Mesenchymal stem cell (in vitro differentiated cells and primary cell): ENCODE measurements around the gene ETS1.
A peak's percentile ranks its signal among the peaks of the same experiment; 100 is the strongest.

Experiments
- DNase-seq: peaks from one replicate; pipeline ENCODE4 v3.0.0-alpha.2; 2013
- H2AFZ ChIP-seq: one replicate; pipeline ENCODE4 v1.6.1; 2013; ENCODE audit warnings: low read depth, mild to moderate bottlenecking, control low read depth, inconsistent platforms, low read length, moderate library complexity
- H2AK5ac ChIP-seq: 2 replicates; pipeline ENCODE4 v1.6.1; 2013; ENCODE audit warnings: low read length, moderate library complexity, mild to moderate bottlenecking, inconsistent platforms; ENCODE audit not compliant: severe bottlenecking
- H2BK120ac ChIP-seq: one replicate; pipeline ENCODE4 v1.6.1; 2013; ENCODE audit warnings: low read depth, mild to moderate bottlenecking, inconsistent platforms, low read length, moderate library complexity
- H2BK12ac ChIP-seq, 2 experiments: one replicate each; pipeline ENCODE4 v1.6.1; 2013; ENCODE audit warnings: inconsistent platforms in 2 of 2, low read length in 2 of 2, mild to moderate bottlenecking in 2 of 2, moderate library complexity in 2 of 2, control low read depth in 1 of 2
- H2BK15ac ChIP-seq: one replicate; pipeline ENCODE4 v1.6.1; 2013; ENCODE audit warnings: mild to moderate bottlenecking, low read depth, inconsistent platforms; ENCODE audit not compliant: poor library complexity, severe bottlenecking
- H2BK5ac ChIP-seq: 2 replicates; pipeline ENCODE4 v1.6.1; 2013; ENCODE audit warnings: low read depth, mild to moderate bottlenecking, low read length, control low read depth, inconsistent platforms; ENCODE audit not compliant: poor library complexity, severe bottlenecking
- H3K14ac ChIP-seq, 2 experiments: one replicate each; pipeline ENCODE4 v1.6.1; 2013; ENCODE audit warnings: inconsistent platforms in 2 of 2, low read length in 2 of 2, control low read depth in 1 of 2, mild to moderate bottlenecking in 1 of 2, moderate library complexity in 1 of 2
- H3K18ac ChIP-seq, 2 experiments: one replicate each; pipeline ENCODE4 v1.6.1; 2013; ENCODE audit warnings: inconsistent platforms in 2 of 2, low read length in 2 of 2, control low read depth in 1 of 2, low read depth in 1 of 2, mild to moderate bottlenecking in 1 of 2
- H3K23ac ChIP-seq, 2 experiments: one replicate each; pipeline ENCODE4 v1.6.1; 2013; ENCODE audit warnings: inconsistent platforms in 2 of 2, low read length in 2 of 2, mild to moderate bottlenecking in 2 of 2, moderate library complexity in 2 of 2, control low read depth in 1 of 2
- H3K27ac ChIP-seq: 2 replicates; pipeline ENCODE4 v1.5.1; 2013; ENCODE audit warnings: mild to moderate bottlenecking, moderate library complexity, low read length, control low read depth, inconsistent platforms; ENCODE audit not compliant: poor library complexity, severe bottlenecking
- H3K27me3 ChIP-seq, 2 experiments: 2 replicates each; pipeline versions ENCODE4 v1.6.1 to v1.7.0; 2013; ENCODE audit warnings: low read length in 2 of 2, mild to moderate bottlenecking in 2 of 2, moderate library complexity in 2 of 2, control low read depth in 1 of 2, inconsistent platforms in 1 of 2; ENCODE audit not compliant: control insufficient read depth in 1 of 2, insufficient read depth in 1 of 2
- H3K36me3 ChIP-seq, 2 experiments: 2 replicates each; pipeline versions ENCODE4 v1.6.1 to v1.7.0; 2013; ENCODE audit warnings: low read length in 2 of 2, control low read depth in 1 of 2, inconsistent platforms in 1 of 2, low read depth in 1 of 2, mild to moderate bottlenecking in 1 of 2; ENCODE audit not compliant: insufficient read depth in 2 of 2, control insufficient read depth in 1 of 2
- H3K4ac ChIP-seq, 2 experiments: one replicate each; pipeline ENCODE4 v1.6.1; 2013; ENCODE audit warnings: inconsistent platforms in 2 of 2, low read length in 2 of 2, mild to moderate bottlenecking in 2 of 2, moderate library complexity in 2 of 2, control low read depth in 1 of 2, low read depth in 1 of 2
- H3K4me1 ChIP-seq: 2 replicates; pipeline ENCODE4 v1.6.1; 2013; ENCODE audit warnings: low read depth, low read length, control low read depth; ENCODE audit not compliant: control insufficient read depth, insufficient read depth
- H3K4me2 ChIP-seq: 2 replicates; pipeline ENCODE4 v1.6.1; 2013; ENCODE audit warnings: low read length, mild to moderate bottlenecking, inconsistent platforms; ENCODE audit not compliant: poor library complexity, severe bottlenecking
- H3K4me3 ChIP-seq, 2 experiments: 2 replicates each; pipeline versions ENCODE4 v1.5.1 to v1.7.0; 2013; ENCODE audit warnings: low read length in 2 of 2, mild to moderate bottlenecking in 2 of 2, control low read depth in 1 of 2, low read depth in 1 of 2; ENCODE audit not compliant: insufficient read depth in 1 of 2
- H3K79me1 ChIP-seq: replicated peaks from 2 replicates; pipeline ENCODE4 v1.6.1; 2013; ENCODE audit warnings: mild to moderate bottlenecking, control low read depth, low read length, inconsistent platforms; ENCODE audit not compliant: poor library complexity, severe bottlenecking
- H3K9ac ChIP-seq: 2 replicates; pipeline ENCODE4 v1.7.0; 2013; ENCODE audit warnings: mild to moderate bottlenecking, low read length, moderate library complexity
- H3K9me3 ChIP-seq: 2 replicates; pipeline ENCODE4 v1.7.0; 2013; ENCODE audit warnings: mild to moderate bottlenecking, low read length; ENCODE audit not compliant: control insufficient read depth
- H4K8ac ChIP-seq: one replicate; pipeline ENCODE4 v1.6.1; 2013; ENCODE audit warnings: inconsistent platforms, mild to moderate bottlenecking, low read length, moderate library complexity
- H4K91ac ChIP-seq: one replicate; pipeline ENCODE4 v1.6.1; 2013; ENCODE audit warnings: mild to moderate bottlenecking, low read length, inconsistent platforms
- WGBS: methylation state at CpG from one replicate; pipeline ENCODE4 v1.1.7; 2013; ENCODE audit warnings: mixed read lengths; 5-methylcytosine and 5-hydroxymethylcytosine counted together

ETS1 gene

GRCh38 chr11:128455766-128456165 lies 131.6 kb downstream of the ETS1 start:
- no peak overlapping the region for H4K91ac ChIP-seq
- H3K9ac ChIP-seq = no peak overlapping the region
- H2AK5ac ChIP-seq = peak overlapping the region; percentile 41
- WGBS = 50% methylated on average over 5 of the region's 5 CpGs
- DNase-seq = peak; percentile 78
- H3K18ac ChIP-seq = peak overlapping the region in 1 of 2 experiments; percentile 33
- no peak overlapping the region for H4K8ac ChIP-seq
- no peaks in the 10 kb centered on the region for H3K27me3 ChIP-seq
- H3K27ac ChIP-seq = no peak overlapping the region
- H2BK12ac ChIP-seq = no peak overlapping the region
- H3K23ac ChIP-seq = no peak overlapping the region
- H3K36me3 ChIP-seq = peaks cover 24 to 58% of the 10 kb centered on the region in 2 experiments
- H3K14ac ChIP-seq = no peak overlapping the region
- peaks cover 19% of the 10 kb centered on the region for H3K79me1 ChIP-seq
- no peak overlapping the region for H3K4me2 ChIP-seq
- peaks cover 6% of the 10 kb centered on the region for H3K4me1 ChIP-seq
- H2BK5ac ChIP-seq = no peak overlapping the region
- no peak overlapping the region for H2BK15ac ChIP-seq
- H3K4ac ChIP-seq = no peak overlapping the region
- H2BK120ac ChIP-seq = no peak overlapping the region
- H3K9me3 ChIP-seq = no peaks in the 10 kb centered on the region
- H3K4me3 ChIP-seq = no peak overlapping the region
- H2AFZ ChIP-seq = no peak overlapping the region

DNA sequence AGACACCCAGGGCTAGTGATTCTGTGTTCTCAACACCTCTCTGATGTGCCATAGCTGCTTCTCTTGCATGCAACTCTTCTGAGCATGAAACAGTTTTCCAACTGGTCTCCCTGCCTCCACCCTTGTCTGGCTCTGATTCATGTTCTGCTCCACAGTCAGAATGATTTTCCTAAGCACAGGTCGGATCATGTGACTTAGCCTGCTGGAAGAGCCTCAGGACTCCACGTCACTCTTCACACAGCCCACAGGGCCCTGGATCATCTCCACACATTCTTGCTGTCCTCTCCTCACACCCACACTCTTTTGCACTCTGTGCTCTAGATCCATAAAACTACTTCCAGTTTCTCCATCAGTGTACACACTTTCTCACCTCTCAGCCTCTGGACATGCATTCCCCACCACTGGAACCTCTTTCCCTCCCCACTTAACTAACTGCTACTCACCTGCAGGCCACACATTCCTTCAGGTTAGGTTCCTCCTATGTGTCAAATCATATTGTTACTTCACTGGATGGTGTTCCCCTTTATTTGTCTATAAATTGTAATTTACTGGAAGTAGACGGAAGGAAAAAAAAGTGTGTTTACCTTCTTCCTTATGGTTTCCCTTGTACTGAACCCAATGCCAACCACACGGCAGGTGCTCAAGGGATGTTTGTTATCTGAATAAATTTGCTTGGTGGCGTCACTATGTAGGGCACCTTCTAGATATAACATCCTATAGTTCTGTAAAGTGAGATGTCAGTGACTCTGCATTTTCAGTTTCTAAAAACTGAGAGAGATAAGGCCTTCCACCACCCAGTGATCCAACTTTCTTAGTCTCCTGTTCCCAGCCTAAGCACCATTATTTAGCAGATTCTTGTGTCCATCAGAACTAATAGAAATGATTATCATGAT lies 133.7 kb downstream of the ETS1 start:
- H3K23ac ChIP-seq = no peak overlapping the region
- no peak overlapping the region for H3K27ac ChIP-seq
- H3K36me3 ChIP-seq = peaks cover 24 to 41% of the 10 kb centered on the region in 2 experiments
- H3K9me3 ChIP-seq = no peaks in the 10 kb centered on the region
- DNase-seq = peak; percentile 93
- no peak overlapping the region for H2AFZ ChIP-seq
- peaks cover 8% of the 10 kb centered on the region for H3K79me1 ChIP-seq
- peak overlapping the region in 1 of 2 experiments; percentile 31 for H3K18ac ChIP-seq
- peaks cover 6% of the 10 kb centered on the region for H3K4me1 ChIP-seq
- no peaks in the 10 kb centered on the region for H3K27me3 ChIP-seq
- H3K4me2 ChIP-seq = no peak overlapping the region
- 57% methylated on average over 3 of the region's 5 CpGs for WGBS
- H4K91ac ChIP-seq = no peak overlapping the region
- H4K8ac ChIP-seq = peak overlapping the region; percentile 73
- no peak overlapping the region for H2BK120ac ChIP-seq
- peak overlapping the region; percentile 75 for H3K9ac ChIP-seq
- H2BK15ac ChIP-seq = no peak overlapping the region
- peak overlapping the region in 1 of 2 experiments; percentile 31 for H2BK12ac ChIP-seq
- no peak overlapping the region for H2BK5ac ChIP-seq
- no peak overlapping the region for H3K14ac ChIP-seq
- no peak overlapping the region for H3K4me3 ChIP-seq
- peak overlapping the region in 1 of 2 experiments; percentile 13 for H3K4ac ChIP-seq
- H2AK5ac ChIP-seq = peak overlapping the region; percentile 29

DNA sequence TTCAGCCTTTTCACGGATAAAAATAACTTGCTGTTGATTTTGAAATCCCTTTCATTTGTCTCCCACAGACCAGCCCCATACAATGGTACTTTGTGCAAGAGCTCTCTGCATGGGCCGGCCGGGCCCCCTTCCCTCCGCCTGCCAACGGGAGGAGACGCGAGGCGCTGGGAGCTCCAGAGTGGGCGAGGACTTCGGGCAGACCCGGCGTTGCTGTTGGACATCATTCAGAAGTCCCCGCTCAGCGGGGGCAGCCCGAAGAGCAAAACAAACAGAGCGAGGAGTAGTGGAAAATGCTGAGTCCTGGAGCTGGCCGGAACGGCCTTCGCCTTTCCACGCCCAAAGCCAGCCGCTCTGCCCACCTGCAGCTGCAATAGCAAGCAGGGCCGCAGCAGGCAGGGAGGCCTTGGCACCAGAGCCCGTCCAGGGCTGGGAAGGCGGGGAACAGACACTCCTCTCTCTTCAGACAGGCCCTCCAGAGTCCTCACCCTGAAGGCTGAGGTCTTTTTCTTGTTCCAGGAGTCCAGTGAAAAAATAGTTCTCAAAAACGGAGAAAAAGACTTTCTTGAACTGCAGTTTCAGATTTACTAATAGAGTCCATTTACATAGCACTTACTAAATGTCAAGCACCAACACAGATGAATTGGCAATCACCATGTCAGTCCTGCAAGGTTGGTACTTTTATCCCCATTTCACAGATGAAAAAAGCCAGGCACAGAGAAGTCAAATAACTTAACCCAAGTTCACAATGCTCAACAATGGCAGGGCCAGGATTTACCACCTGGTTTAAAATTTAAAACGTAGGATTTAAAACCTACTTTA lies 135.5 kb downstream of the ETS1 start:
- H2AK5ac ChIP-seq = no peak overlapping the region
- H3K27me3 ChIP-seq = no peaks in the 10 kb centered on the region
- H3K4me3 ChIP-seq = peak overlapping the region in 1 of 2 experiments; percentile 57
- no peak overlapping the region for H3K27ac ChIP-seq
- no peak overlapping the region for H3K4ac ChIP-seq
- H2BK5ac ChIP-seq = no peak overlapping the region
- peak overlapping the region; percentile 75 for H3K9ac ChIP-seq
- peaks cover 15 to 23% of the 10 kb centered on the region in 2 experiments for H3K36me3 ChIP-seq
- H3K18ac ChIP-seq = no peak overlapping the region
- peaks cover 8% of the 10 kb centered on the region for H3K4me1 ChIP-seq
- no peak overlapping the region for H2BK15ac ChIP-seq
- 95% methylated on average over 26 of the region's 26 CpGs for WGBS
- H3K79me1 ChIP-seq = peaks cover 4% of the 10 kb centered on the region
- no peak overlapping the region for H3K14ac ChIP-seq
- no peak overlapping the region for H4K91ac ChIP-seq
- H2BK120ac ChIP-seq = no peak overlapping the region
- no peak overlapping the region for H3K23ac ChIP-seq
- DNase-seq = no peak
- no peaks in the 10 kb centered on the region for H3K9me3 ChIP-seq
- H2BK12ac ChIP-seq = no peak overlapping the region
- no peak overlapping the region for H4K8ac ChIP-seq
- no peak overlapping the region for H3K4me2 ChIP-seq
- no peak overlapping the region for H2AFZ ChIP-seq
